Measurements from ENCODE around the gene WDHD1. TPM values are rescaled to one million over a fixed set of nuclear protein-coding genes. Genes with fewer than 3 reads are reported as not detected.

WDHD1 gene
- total RNA-seq, 1 experiment from 2014 or later: 27.5 TPM

- Histone ChIP-seq H3K27me3 (replicated peaks; ENCODE audit: control insufficient read depth, insufficient read depth, low read length) (no peaks in the 10 kb centered on the region), H3K4me3 (ENCODE audit: low read depth, low read length) (no peak overlapping the region), H3K36me3 (ENCODE audit: control insufficient read depth, insufficient read depth, low read length) (no peaks in the 10 kb centered on the region; the same call in 1 of the 2 replicates), H3K4me1 (no peaks in the 10 kb centered on the region), H3K9me3 (no peaks in the 10 kb centered on the region)
- Mint-ChIP-seq H3K4me3 (ENCODE audit: unreplicated experiment) (no peak overlapping the region), H3K36me3 (ENCODE audit: insufficient read depth, unreplicated experiment) (peaks cover 94% of the 10 kb centered on the region), H3K27me3 (ENCODE audit: insufficient read depth, unreplicated experiment) (no peaks in the 10 kb centered on the region), H3K27ac (ENCODE audit: unreplicated experiment) (no peak overlapping the region), H3K9me3 (ENCODE audit: unreplicated experiment) (no peaks in the 10 kb centered on the region), H3K4me1 (ENCODE audit: low read depth, unreplicated experiment) (peaks cover 5% of the 10 kb centered on the region)
- no peak for DNase-seq
- ChIA-PET CTCF (interaction anchor here (0.6 kb wide), 1 partner anchor 1964 kb away, joined by 3 read pairs; no protein-coding TSS in a partner anchor), POLR2A (no interaction called here)
- intact Hi-C loops (cut with micrococcal nuclease; ENCODE audit: unreplicated experiment): no loop called here
- TF ChIP-seq, protein P1, sequence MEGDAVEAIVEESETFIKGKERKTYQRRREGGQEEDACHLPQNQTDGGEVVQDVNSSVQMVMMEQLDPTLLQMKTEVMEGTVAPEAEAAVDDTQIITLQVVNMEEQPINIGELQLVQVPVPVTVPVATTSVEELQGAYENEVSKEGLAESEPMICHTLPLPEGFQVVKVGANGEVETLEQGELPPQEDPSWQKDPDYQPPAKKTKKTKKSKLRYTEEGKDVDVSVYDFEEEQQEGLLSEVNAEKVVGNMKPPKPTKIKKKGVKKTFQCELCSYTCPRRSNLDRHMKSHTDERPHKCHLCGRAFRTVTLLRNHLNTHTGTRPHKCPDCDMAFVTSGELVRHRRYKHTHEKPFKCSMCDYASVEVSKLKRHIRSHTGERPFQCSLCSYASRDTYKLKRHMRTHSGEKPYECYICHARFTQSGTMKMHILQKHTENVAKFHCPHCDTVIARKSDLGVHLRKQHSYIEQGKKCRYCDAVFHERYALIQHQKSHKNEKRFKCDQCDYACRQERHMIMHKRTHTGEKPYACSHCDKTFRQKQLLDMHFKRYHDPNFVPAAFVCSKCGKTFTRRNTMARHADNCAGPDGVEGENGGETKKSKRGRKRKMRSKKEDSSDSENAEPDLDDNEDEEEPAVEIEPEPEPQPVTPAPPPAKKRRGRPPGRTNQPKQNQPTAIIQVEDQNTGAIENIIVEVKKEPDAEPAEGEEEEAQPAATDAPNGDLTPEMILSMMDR (IDR thresholded peaks at IDR 0.05; ENCODE audit: insufficient read depth in 1 of 2, low read depth in 1 of 2, low read length in 1 of 2, severe bottlenecking in 1 of 2, unreplicated experiment in 1 of 2): no peak
- BruUV-seq (replicated peaks): no TSS peak
Observed at GRCh38 chr14:55062517-55063351, 35.8 kb upstream of the WDHD1 start.

GRCh38 chr14:55059333-55059732, 32.4 kb upstream of the WDHD1 start:
- intact Hi-C loops (cut with micrococcal nuclease; ENCODE audit: unreplicated experiment): no loop called here
- H3K4me1 ChIP-seq: no peaks in the 10 kb centered on the region
- DNase-seq: no peak
- Mint-ChIP-seq H3K4me1 (ENCODE audit: low read depth, unreplicated experiment) (peaks cover 5% of the 10 kb centered on the region), H3K27ac (ENCODE audit: unreplicated experiment) (no peak overlapping the region), H3K4me3 (ENCODE audit: unreplicated experiment) (no peak overlapping the region), H3K9me3 (ENCODE audit: unreplicated experiment) (no peaks in the 10 kb centered on the region), H3K36me3 (ENCODE audit: insufficient read depth, unreplicated experiment) (peaks cover 69% of the 10 kb centered on the region), H3K27me3 (ENCODE audit: insufficient read depth, unreplicated experiment) (no peaks in the 10 kb centered on the region)
- ChIA-PET CTCF (interaction anchor here (1.7 kb wide), 1 partner anchor 8 kb away, joined by 3 read pairs; the partner anchor contains the start of gene MAPK1IP1L), POLR2A (interaction anchor here (0.7 kb wide), 1 partner anchor 25 kb away, joined by 13 read pairs; no protein-coding TSS in a partner anchor)
- H3K36me3 ChIP-seq (ENCODE audit: control insufficient read depth, insufficient read depth, low read length): no peaks in the 10 kb centered on the region; the same call in 1 of the 2 replicates
- no peaks in the 10 kb centered on the region for H3K27me3 ChIP-seq (replicated peaks; ENCODE audit: control insufficient read depth, insufficient read depth, low read length)
- BruUV-seq (replicated peaks): no TSS peak
- H3K4me3 ChIP-seq (ENCODE audit: low read depth, low read length): no peak overlapping the region
- TF ChIP-seq, protein P1 (IDR thresholded peaks at IDR 0.05; ENCODE audit: insufficient read depth in 1 of 2, low read depth in 1 of 2, low read length in 1 of 2, severe bottlenecking in 1 of 2, unreplicated experiment in 1 of 2): no peak
- H3K9me3 ChIP-seq: no peaks in the 10 kb centered on the region

DNA sequence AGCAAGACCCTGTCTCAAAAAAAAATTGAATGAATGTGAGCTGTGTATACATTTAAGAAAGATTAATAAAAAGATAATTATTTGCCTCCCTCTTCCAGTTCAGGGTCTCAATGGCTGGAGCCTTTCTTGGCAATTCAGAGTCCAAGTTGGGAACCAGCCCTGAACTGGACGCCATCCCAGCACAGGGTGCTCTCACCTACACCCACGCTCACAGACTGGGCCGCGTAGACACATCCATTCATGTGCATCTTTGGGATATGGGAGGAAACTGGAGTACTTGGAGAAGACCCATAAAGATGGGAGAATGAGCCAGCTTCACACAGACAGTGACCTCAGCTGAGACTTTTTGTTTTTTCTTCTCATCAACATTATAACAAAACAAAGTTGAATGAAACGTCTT, 31.0 kb upstream of the WDHD1 start:
- no peaks in the 10 kb centered on the region for H3K9me3 Mint-ChIP-seq (ENCODE audit: unreplicated experiment)
- CTCF ChIA-PET: no interaction called here
- POLR2A ChIA-PET: interaction anchor here (0.7 kb wide), 1 partner anchor 16 kb away, joined by 8 read pairs; no protein-coding TSS in a partner anchor
- H3K36me3 Mint-ChIP-seq (ENCODE audit: insufficient read depth, unreplicated experiment): peaks cover 68% of the 10 kb centered on the region
- H3K27ac Mint-ChIP-seq (ENCODE audit: unreplicated experiment): no peak overlapping the region
- no peak overlapping the region for H3K4me3 Mint-ChIP-seq (ENCODE audit: unreplicated experiment)
- peaks cover 14% of the 10 kb centered on the region for H3K4me1 Mint-ChIP-seq (ENCODE audit: low read depth, unreplicated experiment)
- H3K27me3 Mint-ChIP-seq (ENCODE audit: insufficient read depth, unreplicated experiment): no peaks in the 10 kb centered on the region
- intact Hi-C loops (cut with micrococcal nuclease; ENCODE audit: unreplicated experiment): no loop called here
- DNase-seq: no peak
- H3K4me3 ChIP-seq (ENCODE audit: low read depth, low read length): no peak overlapping the region
- H3K4me1 ChIP-seq: peaks cover 9% of the 10 kb centered on the region; the same call in 1 of the 2 replicates
- no TSS peak for BruUV-seq (replicated peaks)
- no peaks in the 10 kb centered on the region; the same call in 1 of the 2 replicates for H3K36me3 ChIP-seq (ENCODE audit: control insufficient read depth, insufficient read depth, low read length)
- TF ChIP-seq, protein P1 (IDR thresholded peaks at IDR 0.05; ENCODE audit: insufficient read depth in 1 of 2, low read depth in 1 of 2, low read length in 1 of 2, severe bottlenecking in 1 of 2, unreplicated experiment in 1 of 2): no peak
- no peaks in the 10 kb centered on the region for H3K27me3 ChIP-seq (replicated peaks; ENCODE audit: control insufficient read depth, insufficient read depth, low read length)
- H3K9me3 ChIP-seq: no peaks in the 10 kb centered on the region
